Measurements from ENCODE around the gene RALGPS1. TPM values are rescaled to one million over a fixed set of nuclear protein-coding genes. Genes with fewer than 3 reads are reported as not detected.

Gene RALGPS1
- total and polyA plus RNA-seq, 2 of the 13 experiments (the other 11 are each of a cell fraction or from before 2014, with no cell fraction given) = 3.7 to 6.5 TPM

DNA sequence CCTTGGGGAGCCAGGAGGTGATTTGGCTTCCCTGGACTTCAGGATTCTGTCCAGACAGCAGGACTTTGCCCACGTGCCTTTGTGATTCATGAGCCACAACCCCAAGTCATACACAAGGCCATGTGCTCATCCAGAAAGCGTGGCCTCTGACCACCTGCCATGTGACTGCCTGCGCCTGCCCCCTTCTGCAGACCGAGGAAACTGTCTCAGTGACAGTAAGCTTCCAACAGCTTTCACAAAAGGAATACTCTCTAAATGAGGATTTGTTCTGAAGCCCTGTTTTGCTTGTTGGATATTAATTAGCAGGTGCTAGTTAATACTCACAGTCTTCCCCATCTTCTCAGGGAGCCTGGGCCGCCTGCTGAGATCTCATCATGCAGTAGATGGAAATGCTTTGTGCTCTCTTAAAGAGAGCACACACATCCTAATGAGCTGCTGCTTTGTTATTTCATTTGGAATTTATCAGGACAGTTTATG is 244.8 kb downstream of the RALGPS1 start (continued):
- TF ChIP-seq, protein P1, sequence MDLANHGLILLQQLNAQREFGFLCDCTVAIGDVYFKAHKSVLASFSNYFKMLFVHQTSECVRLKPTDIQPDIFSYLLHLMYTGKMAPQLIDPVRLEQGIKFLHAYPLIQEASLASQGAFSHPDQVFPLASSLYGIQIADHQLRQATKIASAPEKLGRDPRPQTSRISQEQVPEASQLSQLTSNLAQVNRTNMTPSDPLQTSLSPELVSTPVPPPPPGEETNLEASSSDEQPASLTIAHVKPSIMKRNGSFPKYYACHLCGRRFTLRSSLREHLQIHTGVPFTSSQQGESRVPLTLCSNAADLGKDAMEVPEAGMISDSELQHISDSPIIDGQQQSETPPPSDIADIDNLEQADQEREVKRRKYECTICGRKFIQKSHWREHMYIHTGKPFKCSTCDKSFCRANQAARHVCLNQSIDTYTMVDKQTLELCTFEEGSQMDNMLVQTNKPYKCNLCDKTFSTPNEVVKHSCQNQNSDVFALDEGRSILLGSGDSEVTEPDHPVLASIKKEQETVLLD (CRISPR knock-in tag; IDR thresholded peaks at IDR 0.05; ENCODE audit: low read depth) = peak; percentile 73; the same call in 1 of the 2 replicates
- TF ChIP-seq ZNF101 (CRISPR knock-in tag; IDR thresholded peaks at IDR 0.05; ENCODE audit: borderline replicate concordance, low read depth) = 0 out of 2 replicates have a peak, but pooled peaks have one; percentile 50
- TF ChIP-seq ZNF652 (CRISPR knock-in tag; IDR thresholded peaks at IDR 0.05; ENCODE audit: borderline replicate concordance, low read depth) = peak; percentile 62
- TF ChIP-seq ZNF660 (CRISPR knock-in tag; IDR thresholded peaks at IDR 0.05; ENCODE audit: borderline replicate concordance, low read depth) = peak; percentile 96; the same call in 1 of the 2 replicates
- no peak for TF ChIP-seq SRSF9 (IDR thresholded peaks at IDR 0.05; ENCODE audit: borderline replicate concordance, insufficient read depth, low read depth, low read length, poor library complexity, severe bottlenecking)
- TF ChIP-seq, protein P2, sequence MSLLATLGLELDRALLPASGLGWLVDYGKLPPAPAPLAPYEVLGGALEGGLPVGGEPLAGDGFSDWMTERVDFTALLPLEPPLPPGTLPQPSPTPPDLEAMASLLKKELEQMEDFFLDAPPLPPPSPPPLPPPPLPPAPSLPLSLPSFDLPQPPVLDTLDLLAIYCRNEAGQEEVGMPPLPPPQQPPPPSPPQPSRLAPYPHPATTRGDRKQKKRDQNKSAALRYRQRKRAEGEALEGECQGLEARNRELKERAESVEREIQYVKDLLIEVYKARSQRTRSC (CRISPR knock-in tag; IDR thresholded peaks at IDR 0.05; ENCODE audit: low read depth) = peak; percentile 98; the same call in 1 of the 2 replicates
- no peak for TF ChIP-seq ARNT (IDR thresholded peaks at IDR 0.05)
- peak; percentile 96; the same call in 1 of the 2 replicates for TF ChIP-seq TEAD2 (CRISPR knock-in tag; IDR thresholded peaks at IDR 0.05)
- no peak; the same call in 1 of the 2 replicates for TF ChIP-seq ZNF615 (CRISPR knock-in tag; IDR thresholded peaks at IDR 0.05; ENCODE audit: borderline replicate concordance)
- no peak; the same call in 1 of the 2 replicates for TF ChIP-seq HMG20B (CRISPR knock-in tag; conservative IDR thresholded peaks at IDR 0.05)
- TF ChIP-seq PHB2 (IDR thresholded peaks at IDR 0.05; ENCODE audit: partially characterized antibody) = no peak
- TF ChIP-seq NCOA2 (CRISPR knock-in tag; IDR thresholded peaks at IDR 0.05) = peak; percentile 81
- TF ChIP-seq ZNF563 (CRISPR knock-in tag; IDR thresholded peaks at IDR 0.05) = peak; percentile 98
- peak; percentile 96 for TF ChIP-seq ZNF160 (CRISPR knock-in tag; IDR thresholded peaks at IDR 0.05)
- TF ChIP-seq RFX3 (CRISPR knock-in tag; IDR thresholded peaks at IDR 0.05) = no peak
- no peak for TF ChIP-seq SRF (IDR thresholded peaks at IDR 0.05; ENCODE audit: low read depth, low read length)
- TF ChIP-seq ZC3H13 (CRISPR knock-in tag; IDR thresholded peaks at IDR 0.05) = peak; percentile 83
- peak; percentile 99 for TF ChIP-seq KLF11 (CRISPR knock-in tag; IDR thresholded peaks at IDR 0.05)
- TF ChIP-seq ZNF343 (CRISPR knock-in tag; IDR thresholded peaks at IDR 0.05) = peak; percentile 94
- TF ChIP-seq ZNF333 (CRISPR knock-in tag; IDR thresholded peaks at IDR 0.05; ENCODE audit: borderline replicate concordance) = peak; percentile 91
- TF ChIP-seq, protein P3, sequence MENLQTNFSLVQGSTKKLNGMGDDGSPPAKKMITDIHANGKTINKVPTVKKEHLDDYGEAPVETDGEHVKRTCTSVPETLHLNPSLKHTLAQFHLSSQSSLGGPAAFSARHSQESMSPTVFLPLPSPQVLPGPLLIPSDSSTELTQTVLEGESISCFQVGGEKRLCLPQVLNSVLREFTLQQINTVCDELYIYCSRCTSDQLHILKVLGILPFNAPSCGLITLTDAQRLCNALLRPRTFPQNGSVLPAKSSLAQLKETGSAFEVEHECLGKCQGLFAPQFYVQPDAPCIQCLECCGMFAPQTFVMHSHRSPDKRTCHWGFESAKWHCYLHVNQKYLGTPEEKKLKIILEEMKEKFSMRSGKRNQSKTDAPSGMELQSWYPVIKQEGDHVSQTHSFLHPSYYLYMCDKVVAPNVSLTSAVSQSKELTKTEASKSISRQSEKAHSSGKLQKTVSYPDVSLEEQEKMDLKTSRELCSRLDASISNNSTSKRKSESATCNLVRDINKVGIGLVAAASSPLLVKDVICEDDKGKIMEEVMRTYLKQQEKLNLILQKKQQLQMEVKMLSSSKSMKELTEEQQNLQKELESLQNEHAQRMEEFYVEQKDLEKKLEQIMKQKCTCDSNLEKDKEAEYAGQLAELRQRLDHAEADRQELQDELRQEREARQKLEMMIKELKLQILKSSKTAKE (CRISPR knock-in tag; IDR thresholded peaks at IDR 0.05; ENCODE audit: borderline replicate concordance) = peak; percentile 95
- TF ChIP-seq, protein P4, sequence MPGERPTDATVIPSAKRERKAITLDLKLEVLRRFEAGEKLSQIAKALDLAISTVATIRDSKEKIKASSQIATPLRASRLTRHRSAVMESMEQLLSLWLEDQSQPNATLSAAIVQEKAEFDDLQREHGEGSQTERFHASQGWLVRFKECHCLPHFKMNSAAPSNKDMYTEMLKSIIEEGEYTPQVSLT (CRISPR knock-in tag; IDR thresholded peaks at IDR 0.05; ENCODE audit: borderline replicate concordance, low read depth) = peak; percentile 95; the same call in 1 of the 2 replicates
- TF ChIP-seq RELA (CRISPR knock-in tag; IDR thresholded peaks at IDR 0.05) = no peak
- TF ChIP-seq, protein P5, sequence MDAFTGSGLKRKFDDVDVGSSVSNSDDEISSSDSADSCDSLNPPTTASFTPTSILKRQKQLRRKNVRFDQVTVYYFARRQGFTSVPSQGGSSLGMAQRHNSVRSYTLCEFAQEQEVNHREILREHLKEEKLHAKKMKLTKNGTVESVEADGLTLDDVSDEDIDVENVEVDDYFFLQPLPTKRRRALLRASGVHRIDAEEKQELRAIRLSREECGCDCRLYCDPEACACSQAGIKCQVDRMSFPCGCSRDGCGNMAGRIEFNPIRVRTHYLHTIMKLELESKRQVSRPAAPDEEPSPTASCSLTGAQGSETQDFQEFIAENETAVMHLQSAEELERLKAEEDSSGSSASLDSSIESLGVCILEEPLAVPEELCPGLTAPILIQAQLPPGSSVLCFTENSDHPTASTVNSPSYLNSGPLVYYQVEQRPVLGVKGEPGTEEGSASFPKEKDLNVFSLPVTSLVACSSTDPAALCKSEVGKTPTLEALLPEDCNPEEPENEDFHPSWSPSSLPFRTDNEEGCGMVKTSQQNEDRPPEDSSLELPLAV (CRISPR knock-in tag; conservative IDR thresholded peaks at IDR 0.05; ENCODE audit: low read depth) = 0 out of 2 replicates have a peak, but pooled peaks have one; percentile 78
- no peak for TF ChIP-seq THYN1 (CRISPR knock-in tag; IDR thresholded peaks at IDR 0.05; ENCODE audit: borderline replicate concordance, low read depth)

Measured in HepG2 (cell line).